ENCODE measurements around the gene CSMD2.

DNA sequence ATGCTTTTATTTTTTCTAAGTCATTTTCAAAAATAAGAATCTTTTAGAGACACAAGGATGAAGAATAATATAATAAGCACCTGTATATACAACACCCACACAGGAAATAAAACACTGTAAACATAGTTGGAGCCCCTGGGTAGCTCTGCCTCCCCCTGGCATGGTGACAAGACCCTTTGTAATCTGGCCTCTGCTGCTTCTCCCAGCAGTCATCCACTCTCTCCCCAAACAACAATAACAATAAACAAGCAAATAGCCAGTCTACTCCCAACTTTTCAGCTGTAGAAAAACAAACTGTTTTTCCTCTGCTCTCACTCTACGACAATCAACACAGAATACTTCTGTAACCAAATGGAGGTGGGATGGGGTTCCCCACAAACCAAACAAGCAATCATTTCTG is 110.1 kb downstream of the CSMD2 start:
- TF ChIP-seq YY1 (IDR thresholded peaks at IDR 0.05; ENCODE audit: insufficient read depth, insufficient read length): no peak
- TF ChIP-seq SUZ12 (IDR thresholded peaks at IDR 0.05; ENCODE audit: extremely low read depth, insufficient read depth, insufficient read length): no peak

Measured in NT2/D1 (cell line).